Stimulated activated CD8-positive, alpha-beta memory T cell treated with anti-CD3 and anti-CD28 coated beads, Interleukin-15, amount 100 ng/mL, for 1 hour (primary cell): ENCODE results near the gene PPID.
"Not testable (repeated sequence)": the region's sequence is repeated elsewhere in the genome, so short reads cannot be mapped to it uniquely, and the experiment has no call there.

Experiments
- DNase-seq: peaks from one replicate; pipeline ENCODE4 v3.0.0-alpha.2; 2020; ENCODE audit warnings: low read depth

PPID gene

DNA sequence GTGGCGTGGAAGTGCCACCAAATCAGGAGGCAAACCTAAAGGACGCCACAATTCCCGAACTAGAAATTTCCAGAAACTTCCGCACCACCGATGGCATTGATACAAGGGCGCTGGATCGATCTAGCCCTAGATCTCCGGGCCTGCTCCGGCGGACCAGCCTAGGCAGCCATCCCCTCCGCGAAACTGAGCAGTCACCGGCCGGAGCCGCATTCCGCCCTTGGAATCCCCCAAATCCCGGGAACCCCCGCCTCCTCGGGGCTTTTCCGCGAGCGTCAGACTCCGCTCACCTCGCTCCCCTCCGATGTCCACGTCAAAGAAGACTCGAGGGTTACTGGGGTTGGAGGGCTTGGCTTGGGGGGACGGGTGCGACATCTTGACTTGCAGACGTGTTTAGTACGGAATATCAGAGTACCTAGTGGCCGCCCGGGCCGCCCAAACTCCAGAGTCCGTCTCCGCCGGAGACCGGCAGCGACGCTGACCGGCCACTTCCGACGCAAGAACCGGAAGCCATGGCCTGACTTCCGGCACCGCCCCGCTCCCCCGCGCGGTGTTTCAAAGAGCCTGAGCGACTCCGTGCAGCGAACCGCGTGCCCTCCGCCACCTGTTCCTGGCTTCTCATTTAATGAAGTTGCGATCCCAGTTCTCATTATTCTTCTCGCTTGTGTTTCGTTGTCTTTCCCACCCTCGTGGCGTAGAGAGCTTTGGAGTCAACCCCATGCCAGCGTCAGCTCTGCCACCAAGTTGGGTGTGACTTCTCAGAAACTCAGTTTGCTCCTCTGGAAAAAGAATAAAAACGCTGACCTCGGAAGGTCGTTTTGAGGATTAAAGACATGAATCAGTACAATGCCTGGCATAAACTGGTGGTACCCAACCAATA lies at the start of gene PPID:
PPID (minus strand) TSS at position 480 of the 877 bp plus-strand sequence; CDS start at position 372, 108 bp downstream.
- peak; percentile 61 for DNase-seq

DNA sequence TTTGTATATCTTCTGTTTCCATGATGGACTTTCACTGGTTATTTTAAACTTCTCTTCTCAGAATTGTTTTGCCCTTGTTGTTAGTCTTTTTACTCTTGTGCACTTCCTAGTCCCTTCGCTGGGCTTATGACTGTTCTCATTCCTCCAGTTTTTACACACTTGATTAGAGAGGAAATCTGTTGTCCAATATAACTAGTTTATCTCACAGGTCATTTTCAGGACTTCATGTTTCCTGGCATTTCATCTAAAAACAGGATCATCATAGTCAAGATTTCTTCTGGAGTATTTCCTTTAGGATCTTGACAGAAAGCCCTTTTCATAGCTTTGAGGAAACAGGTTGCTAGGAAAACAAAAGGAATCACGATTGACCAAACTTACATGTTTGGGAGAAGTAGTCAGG lies 48.6 kb upstream of the PPID start:
- DNase-seq, result no peak

DNA sequence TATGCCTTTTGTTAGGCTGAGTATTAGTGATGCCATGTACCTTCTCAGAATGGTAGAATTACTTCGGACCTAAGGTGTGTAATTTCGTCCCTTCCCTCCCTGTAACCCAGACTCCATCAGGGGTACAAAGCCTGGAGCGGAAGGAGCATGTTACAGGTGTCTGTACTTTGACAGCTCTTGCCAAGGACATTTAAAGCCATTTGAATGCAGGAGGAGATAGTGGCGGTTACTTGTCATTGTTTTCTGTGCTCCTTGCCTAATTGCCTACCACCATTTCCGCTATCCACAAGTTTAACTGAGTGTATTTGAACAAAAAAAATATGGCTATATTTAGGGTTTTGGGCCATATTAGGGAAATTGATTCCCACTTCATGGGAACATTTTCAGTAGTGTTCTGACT lies 47.5 kb upstream of the PPID start:
- DNase-seq, result no peak

DNA sequence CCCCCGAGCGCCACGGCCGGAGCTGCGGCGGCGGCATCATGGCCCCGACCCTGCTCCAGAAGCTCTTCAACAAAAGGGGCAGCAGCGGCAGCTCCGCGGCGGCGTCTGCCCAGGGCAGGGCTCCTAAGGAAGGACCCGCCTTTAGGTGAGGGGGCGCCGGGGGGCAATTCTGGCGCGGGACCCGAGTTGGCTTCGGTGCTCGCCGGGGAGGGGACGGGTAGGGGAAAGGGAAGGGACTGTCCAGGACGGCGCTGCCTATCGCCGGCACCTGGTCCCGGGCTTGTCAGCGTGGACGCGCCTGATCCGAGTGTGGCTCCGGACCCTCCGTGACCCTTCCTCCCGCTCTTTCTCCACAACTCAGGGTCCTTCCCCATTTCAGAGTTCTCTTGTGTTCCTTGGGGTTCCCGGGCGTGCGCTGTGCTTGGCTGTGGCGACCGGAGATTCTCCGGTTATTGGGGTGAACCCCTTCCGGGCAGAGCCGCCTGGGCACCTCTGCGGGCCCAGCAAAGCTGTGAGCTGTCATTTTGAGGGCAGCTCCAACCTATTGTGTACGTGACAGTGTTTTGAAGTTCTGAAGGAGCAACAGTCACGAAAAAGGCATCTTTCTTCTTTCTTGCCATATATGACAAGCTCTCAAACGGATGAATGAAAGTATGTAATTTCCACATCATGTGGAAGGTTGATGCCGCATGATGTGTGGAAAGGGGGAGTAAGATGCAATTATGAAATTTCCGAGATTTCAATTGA lies 46.2 kb upstream of the PPID start:
- no peak for DNase-seq

DNA sequence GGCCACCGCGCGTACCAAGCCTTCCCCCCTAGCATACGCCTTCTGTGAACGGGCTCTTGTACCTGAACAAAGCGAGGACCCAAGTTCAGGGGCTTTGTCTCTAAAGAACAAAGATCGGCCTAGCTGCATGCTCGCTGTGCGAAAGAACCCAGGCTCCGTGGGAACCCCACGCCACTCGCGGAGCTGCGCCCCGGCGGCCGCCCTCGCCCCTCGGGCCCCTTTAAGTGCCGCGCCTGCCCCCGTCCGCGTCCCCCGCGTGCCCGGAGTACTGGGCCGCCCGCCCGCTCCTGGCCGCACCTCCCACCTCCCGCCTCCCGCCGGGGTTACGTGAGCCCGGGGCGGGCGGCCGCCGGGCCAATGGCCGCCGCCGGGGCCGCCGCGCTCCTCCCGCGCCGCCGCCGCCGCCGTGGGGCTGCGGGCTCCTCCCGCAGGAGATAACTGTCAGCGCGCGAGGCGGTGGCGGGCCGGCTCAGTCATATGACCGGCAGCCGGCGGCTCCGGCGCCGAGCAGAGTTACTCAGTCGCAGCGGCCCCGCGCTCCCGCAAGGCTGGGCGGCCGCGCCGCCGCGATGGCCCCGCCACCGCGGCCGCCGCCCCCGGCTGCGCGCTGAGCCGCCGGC lies 45.5 kb upstream of the PPID start, which contains the start of gene FNIP2:
FNIP2 (plus strand) TSS at position 472 of the 620 bp plus-strand sequence. CDS start 187 bp downstream, outside the sequence.
- peak; percentile 31 for DNase-seq

DNA sequence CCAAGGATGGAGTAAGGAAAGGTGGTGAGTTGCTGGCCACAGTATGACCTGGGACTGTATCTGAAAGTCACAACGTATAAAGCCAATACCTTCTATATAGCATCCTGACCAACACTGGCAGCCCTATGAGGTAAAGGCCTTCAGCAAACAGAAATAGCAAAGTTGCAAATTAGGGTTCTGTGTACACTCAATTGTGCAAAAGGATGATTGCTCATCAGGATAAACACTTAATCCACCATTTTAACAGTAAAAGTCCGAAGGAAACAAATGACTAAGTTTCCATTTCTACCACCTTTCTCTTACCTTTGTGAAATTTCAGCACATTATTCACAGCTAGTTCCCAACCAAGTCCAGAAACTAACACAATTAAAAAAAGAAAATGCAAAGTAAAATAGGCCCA lies 44.3 kb upstream of the PPID start:
- no peak for DNase-seq

DNA sequence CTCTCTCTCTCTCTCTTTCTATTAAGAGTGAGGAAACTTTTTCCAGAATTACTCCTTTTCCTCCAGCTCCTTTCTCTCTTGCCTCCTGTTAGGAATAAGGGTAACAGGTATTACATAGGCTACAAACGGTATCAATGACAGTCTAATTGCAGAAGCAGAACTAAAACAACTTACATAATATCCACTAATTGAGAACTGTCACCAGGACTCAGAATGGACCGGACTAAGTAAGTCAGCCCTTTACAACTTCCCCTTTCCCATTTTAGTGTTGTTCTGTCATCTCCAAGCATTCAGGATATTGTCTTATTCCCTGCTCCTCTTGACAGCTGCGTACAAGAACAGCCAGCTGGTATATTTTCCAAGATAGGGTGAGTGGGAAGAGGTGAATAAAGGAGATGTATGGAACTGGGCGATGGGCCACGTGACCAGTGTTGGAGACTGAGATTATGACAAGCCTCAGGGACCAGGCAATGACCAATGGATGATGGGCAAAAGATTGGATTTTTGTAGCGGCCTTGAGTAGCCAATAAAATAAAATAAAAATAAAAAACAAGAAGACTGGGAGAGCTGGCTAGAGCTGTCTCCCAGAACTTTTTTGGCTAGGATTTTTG lies 43.3 kb upstream of the PPID start:
- no peak for DNase-seq

DNA sequence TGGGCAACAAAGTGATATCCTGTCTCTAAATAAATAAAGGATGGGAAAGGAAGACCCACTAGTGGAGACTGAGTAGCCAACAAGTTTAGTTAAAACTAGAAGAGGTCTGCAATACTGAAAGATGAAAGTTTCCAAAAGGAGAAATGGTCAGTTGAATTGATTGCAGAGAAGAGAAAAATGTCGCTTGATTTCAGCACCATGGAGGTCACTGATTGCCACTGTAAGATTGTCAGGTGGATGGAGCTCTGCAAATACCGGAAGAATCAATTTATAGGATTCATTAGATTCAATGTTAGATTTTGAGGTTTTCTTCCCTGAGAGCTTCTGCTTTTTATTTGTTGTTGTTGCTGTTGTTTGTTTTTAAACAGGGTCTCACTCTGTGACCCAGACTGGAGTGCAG lies 40.3 kb upstream of the PPID start:
- DNase-seq, result no peak

DNA sequence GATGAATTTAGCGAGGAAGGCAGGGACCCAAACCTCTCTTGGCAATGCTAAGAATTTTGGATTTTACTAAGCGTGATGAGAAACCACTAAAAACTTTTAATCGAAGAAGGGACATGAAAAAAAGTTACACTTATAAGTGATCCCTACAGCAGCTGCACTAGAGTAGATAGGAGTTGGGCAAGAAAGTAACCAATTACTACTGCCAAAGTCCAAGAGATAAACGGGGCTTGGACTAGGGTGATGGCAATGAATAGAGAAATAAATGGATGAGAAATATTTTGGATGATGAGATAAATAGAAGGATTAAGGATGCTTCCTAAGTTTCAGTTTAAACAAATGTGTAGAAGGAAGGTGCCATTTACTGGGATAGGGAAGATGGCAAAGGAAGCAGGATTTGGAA lies 39.4 kb upstream of the PPID start:
- no peak for DNase-seq

DNA sequence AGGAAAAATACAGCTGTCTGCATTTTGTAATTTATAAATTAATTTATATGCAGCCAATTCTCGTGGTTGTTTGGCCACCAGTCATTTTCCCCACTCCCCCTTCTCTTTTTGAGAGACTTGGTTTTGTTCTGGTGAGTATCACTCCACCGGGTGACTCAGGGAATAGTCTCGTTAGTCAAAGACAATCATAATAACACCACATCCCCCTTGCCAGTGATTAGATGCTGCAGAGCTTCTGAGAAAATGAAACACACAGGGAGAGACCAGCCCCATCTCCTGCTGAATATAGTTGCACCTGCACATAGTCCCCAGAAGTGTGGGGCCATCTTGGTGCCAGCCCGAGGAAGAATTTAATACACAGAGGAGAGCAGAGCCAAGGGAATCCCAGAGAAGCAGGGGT lies 37.7 kb upstream of the PPID start:
- no peak for DNase-seq

DNA sequence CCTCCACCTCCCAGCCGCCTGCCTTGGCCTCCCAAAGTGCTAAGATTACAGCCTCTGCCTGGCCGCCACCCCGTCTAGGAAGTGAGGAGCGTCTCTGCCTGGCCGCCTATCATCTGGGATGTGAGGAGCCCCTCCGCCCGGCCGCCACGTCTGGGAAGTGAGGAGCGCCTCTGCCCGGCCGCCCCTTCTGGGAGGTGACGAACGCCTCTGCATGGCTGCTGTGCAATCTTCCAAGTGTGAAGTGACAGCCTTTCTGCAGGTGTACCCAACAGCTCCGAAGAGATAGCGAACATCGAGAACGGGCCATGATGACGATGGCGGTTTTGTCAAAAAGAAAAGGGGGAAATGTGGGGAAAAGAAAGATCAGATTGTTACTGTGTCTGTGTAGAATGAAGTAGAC lies 36.3 kb upstream of the PPID start:
- not testable (repeated sequence) for DNase-seq

DNA sequence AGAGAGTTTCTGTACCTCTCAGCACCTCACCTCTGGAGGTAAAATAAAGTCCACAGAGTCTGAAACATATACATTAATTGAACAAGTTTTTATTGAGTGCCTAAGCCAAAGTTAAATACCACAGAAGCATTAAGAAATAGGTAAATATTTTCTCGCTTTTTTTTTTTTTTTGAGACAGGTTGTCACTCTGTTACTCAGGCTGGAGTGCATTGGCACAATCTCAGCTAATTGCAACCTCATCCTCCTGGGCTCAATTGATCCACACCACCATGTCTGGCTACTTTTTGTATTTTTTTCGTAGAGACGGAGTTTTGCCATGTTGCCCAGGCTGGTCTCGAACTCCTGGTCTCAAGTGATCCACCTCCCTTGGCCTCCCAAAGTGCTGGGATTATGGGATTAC lies 35.5 kb upstream of the PPID start:
- DNase-seq, result no peak

DNA sequence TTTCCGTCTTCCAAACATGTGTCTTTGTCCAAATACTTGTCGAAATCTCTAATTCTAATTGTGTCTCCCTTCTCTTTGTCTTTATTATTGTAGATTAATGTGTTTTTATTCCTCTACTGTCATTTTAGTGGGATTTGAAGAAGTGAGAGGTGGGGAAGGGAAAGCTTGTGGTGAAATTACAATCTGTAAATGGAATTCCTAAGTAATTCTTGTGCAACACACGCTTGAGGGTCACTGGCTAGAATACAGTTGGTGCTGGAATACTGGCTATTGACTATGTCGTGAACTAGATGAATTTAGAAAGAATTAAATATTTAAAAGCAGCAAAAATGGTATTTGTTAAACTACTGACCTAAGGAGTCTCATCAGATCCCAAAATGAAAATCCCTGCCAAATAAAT lies 34.9 kb upstream of the PPID start:
- DNase-seq, result no peak

DNA sequence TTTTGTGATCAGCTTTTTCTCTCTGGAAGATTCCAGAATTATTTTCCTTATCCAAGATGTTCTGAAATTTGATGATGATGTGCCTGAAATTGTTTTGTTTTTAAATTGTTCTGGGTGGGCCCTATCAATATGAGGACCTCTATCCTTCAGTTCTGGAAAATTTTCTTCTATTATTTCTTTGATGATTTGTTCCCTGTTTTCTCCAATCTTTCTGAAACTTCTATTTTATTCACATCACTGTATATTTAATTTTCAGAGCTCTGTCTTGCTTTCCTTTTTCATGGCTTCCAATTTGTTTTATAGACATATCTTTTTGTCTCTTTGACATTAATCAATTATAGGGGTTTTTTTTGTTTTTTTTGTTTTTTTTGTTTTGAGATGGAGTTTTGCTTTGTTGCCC lies 33.4 kb upstream of the PPID start:
- no peak for DNase-seq

DNA sequence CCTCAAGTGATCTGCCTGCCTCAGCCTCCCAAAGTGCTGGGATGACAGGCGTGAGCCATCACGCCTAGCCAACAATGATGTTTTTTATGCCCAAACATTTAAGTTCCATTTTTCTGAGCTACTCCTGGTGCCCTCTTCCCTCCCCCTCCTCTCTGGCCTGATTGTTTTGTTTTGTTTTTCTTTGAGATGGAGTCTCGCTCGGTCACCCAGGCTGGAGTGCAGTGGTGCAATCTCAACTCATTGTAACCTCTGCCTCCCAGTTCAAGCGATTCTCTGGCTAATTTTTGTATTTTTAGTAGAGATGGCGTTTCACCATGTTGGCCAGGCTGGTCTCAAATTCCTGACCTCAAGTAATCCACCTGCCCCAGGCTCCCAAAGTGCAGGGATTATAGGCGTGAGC lies 32.6 kb upstream of the PPID start:
- not testable (repeated sequence) for DNase-seq

DNA sequence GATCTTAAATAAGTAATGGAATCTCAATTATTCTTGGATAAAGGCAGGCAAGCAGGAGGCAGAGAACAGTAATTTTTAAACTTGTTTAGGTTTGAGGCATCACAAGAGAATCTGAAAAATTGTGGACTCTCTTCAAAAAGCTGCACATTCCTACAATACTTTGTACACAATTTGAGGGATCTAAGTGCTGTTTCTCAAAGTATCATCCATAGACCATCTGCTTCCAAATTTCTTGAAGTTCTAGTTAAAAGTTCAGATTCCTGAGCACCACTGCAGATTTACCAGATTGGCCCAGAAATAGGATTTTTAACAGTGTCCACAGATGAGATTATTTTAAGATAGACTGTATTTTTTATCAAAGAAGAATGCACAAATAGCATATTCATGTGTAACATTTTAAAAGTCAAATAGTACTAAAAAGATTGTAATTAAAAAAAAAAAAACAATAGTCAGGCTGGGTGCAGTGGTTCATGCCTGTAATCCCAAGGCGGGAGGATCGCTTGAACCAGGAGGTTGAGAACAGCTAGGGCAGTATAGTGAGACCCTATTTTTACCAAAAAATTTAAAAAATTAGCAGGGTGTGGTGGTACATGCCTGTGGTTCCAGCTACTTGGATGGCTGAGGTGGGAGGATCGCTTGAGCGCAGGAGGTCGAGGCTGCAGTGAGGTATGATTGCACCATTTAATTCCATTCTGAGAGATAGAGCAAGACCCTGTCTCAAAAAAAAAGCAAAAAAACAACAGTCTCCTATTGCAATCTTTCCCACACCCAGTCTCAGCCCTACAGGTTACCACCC lies 31.4 kb upstream of the PPID start:
- DNase-seq, result no peak

DNA sequence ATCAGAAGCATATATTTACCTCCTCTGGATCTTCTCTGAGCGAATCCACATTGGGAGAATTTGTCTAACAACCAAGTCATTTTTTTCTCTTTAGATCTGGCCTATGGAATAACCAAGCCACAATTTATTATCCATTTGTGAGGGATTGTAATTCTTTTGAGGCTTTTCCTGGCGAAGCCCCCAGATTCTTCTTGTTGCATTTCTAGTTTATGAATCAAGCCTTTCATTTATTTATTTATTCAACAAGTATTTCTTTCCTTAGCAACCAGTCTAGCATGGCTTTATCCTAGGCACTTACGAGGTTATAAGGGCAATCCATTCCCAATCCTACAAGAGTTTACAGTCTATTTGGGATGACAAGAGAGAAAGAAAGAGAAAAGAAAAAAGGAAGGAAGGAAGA lies 27.2 kb upstream of the PPID start:
- no peak for DNase-seq

DNA sequence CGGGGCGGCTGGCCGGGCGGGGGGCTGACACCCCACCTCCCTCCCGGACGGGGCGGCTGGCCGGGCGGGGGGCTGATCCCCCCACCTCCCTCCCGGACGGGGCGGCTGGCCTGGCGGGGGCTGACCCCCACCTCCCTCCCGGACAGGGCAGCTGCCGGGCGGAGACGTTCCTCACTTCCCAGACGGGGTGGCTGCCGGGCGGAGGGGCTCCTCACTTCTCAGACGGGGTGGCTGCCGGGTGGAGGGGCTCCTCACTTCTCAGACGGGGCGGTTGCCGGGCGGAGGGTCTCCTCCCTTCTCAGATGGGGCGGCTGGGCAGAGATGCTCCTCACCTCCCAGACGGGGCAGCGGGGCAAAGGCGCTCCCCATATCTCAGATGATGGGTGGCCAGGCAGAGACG lies 23.3 kb upstream of the PPID start:
- not testable (repeated sequence) for DNase-seq

DNA sequence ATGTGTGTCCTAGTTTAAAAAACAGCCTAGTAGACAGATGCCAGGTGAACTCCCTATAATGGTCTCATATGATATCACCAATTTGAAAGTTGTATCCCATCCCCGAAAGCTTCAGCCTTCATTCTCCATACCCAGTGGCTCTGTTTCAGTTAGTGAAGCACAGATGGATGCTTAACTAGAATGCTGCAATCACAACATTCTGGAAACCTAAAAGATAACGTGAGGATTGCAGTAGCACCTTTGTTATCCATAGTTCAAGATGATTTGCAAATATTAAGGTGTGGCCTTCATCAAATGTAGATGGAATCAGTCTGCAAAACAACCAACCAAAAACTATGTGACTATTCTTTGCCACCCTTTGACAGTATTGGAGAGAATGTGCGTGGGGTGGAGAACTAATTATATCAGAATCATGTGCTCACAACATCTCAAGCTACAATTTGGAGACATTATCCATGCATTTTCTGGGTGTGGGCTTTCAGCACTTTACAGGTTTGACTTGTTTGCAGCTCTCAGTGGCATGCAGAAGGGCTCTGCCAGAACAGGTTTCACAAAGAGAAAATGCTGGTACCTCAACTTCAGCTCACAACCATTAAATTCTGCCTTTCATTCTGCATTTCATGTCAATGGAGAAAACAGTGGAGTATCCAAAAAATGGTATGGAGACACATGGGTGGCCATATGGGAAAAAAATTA lies 18.3 kb upstream of the PPID start:
- no peak for DNase-seq

DNA sequence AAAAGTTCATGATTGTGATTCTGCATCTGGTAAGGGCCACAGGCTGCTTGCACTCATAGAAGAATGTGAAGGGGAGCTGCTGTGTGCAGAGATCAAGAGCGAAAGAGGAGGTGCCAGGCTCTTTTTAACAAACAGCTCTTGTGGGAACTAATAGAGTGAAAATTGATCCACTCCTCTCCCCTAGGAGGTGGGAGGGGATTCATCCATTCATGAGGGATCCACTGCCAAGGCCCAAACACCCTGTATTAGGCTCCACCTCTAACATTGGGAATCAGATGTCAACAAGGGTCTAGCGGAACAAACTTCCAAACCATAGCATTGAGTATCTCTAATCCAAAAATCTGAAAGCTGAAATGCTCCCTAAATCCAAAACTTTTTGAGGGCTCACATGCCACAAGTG lies 16.4 kb upstream of the PPID start:
- no peak for DNase-seq

DNA sequence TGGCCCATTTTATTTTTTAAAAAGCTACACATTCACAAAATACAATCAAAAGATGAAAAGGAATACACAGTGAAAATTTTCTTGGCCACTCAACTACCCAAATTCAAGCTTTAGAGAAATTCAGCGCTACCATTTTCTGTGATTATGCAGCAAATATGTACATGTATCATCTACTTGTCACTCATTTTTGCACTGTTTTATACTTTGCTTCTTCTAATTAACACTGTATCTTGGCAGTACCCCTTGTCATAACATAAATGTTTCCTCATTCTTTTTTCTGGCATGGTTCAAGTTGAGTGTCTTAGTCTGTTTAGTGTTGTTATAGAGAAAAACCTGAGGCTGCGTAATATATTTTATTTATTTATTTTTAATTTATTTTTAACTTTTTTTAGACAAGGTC lies 15.7 kb upstream of the PPID start:
- no peak for DNase-seq
